GM23248 (cell line): ENCODE data around the gene ALDH4A1.

ENCODE experiments used
- EZH2 ChIP-seq: fragments of 200-600 bp; sonication (generic); IDR thresholded peaks from 2 replicates; pipeline ENCODE4 v1.6.1; 2018; ENCODE audit warnings: antibody characterized with exemption, mild to moderate bottlenecking; ENCODE audit not compliant: insufficient read depth, poor library complexity, severe bottlenecking
- EZH2phosphoT487 ChIP-seq: fragments of 200-600 bp; sonication (generic); IDR thresholded peaks from 2 replicates; pipeline ENCODE4 v1.6.1; 2018; ENCODE audit warnings: antibody characterized with exemption, moderate library complexity, mild to moderate bottlenecking, low read depth; ENCODE audit not compliant: insufficient read depth

- TF ChIP-seq EZH2phosphoT487 = no peak
- no peak for TF ChIP-seq EZH2
Measured at GRCh38 chr1:18856435-18856834, 45.9 kb downstream of the ALDH4A1 start.
